Measurements from ENCODE around the gene TMEM255A.

DNA sequence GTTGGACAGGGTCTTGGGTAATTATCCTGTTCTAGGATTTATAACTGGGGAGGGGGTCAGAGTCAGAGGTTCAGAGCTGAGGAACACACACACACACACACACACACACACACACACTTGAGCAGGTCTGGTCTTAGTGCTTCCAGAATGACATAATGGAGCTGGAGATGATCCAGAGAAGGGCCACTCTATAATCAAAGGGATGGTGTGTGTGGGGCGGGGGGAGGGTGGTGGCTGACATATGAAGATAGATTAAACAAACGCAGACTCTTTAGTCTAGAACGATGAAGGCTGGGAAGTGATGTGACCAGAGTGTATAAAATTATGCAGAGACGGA lies 434 bp upstream of the TMEM255A start:
- TF ChIP-seq, protein P1, sequence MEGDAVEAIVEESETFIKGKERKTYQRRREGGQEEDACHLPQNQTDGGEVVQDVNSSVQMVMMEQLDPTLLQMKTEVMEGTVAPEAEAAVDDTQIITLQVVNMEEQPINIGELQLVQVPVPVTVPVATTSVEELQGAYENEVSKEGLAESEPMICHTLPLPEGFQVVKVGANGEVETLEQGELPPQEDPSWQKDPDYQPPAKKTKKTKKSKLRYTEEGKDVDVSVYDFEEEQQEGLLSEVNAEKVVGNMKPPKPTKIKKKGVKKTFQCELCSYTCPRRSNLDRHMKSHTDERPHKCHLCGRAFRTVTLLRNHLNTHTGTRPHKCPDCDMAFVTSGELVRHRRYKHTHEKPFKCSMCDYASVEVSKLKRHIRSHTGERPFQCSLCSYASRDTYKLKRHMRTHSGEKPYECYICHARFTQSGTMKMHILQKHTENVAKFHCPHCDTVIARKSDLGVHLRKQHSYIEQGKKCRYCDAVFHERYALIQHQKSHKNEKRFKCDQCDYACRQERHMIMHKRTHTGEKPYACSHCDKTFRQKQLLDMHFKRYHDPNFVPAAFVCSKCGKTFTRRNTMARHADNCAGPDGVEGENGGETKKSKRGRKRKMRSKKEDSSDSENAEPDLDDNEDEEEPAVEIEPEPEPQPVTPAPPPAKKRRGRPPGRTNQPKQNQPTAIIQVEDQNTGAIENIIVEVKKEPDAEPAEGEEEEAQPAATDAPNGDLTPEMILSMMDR (IDR thresholded peaks at IDR 0.05), result no peak
- TF ChIP-seq POLR2A (IDR thresholded peaks at IDR 0.05), result no peak
